ENCODE measurements around the gene MGMT. TPM values are rescaled to one million over a fixed set of nuclear protein-coding genes. Genes with fewer than 3 reads are reported as not detected.

The MGMT gene
- total RNA-seq, 6 experiments from 2014 or later, result 36.5 to 53.4 (median 42.3) TPM

DNA sequence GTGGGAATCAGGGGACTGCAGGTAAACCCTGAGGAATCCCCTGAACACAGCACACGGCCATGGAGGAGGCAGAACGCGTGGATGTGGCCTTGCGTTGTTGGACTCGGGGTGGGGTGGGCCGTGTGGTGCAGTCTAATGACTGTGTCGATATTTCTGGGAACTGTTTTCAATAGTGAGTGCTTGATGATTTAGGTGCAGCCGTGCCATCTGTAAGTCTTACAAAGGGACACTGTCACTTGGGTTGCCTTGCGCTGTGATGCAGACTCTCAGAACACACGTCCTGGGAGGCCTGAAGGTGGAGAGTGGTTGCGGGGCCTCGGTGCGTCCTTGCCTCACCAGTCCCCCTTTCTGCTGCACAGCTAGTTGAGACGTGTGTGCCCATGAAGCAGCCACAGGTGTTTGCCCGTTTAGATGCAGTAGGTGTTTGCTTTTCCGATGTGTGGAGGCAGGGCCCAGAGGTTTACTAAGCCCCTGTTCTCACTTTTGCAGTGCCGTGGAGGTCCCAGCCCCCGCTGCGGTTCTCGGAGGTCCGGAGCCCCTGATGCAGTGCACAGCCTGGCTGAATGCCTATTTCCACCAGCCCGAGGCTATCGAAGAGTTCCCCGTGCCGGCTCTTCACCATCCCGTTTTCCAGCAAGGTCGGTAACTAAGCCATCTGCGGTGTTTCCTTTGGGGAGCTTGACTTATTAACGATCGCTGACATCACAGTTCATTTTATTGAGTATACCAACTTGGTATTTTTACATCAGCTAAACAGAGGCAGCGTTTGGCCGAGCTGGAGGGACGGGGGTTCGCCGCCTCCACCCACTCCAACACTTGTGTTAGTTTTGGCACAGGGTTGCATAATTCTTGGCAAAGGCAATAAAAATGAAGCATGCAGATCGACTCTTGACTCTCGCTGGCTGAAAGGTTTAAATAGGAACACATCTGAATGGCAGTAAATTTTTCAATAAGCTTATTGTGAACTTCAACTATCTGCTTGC, 240.7 kb downstream of the MGMT start:
- H3K4me3 ChIP-seq, result peak overlapping the region in 2 of 3 donors; percentile 6 to 17
- 46% methylated on average over 22 of the region's 37 CpGs for WGBS (ENCODE audit: insufficient coverage, low coverage, low lambda C conversion rate, missing lambda C conversion rate)
- TF ChIP-seq POLR2A (IDR thresholded peaks at IDR 0.05) (no peak), CTCF (IDR thresholded peaks at IDR 0.05) (no peak)
- DNase-seq (peak in 2 of 3 donors; percentile 52 to 73), ATAC-seq (peak; percentile 11 to 49 (median 32))
- H3K27me3 ChIP-seq, result no peaks in the 10 kb centered on the region
- peak overlapping the region in 2 of 3 donors; percentile 1 to 74 for H3K27ac ChIP-seq
- intact Hi-C loops (cut with DNase I), result no loop called here
- H3K4me1 ChIP-seq, result peaks cover 0 to 48% (median 21%) of the 10 kb centered on the region in 4 donors
- H3K36me3 ChIP-seq, result no peaks in the 10 kb centered on the region
- no peaks in the 10 kb centered on the region for H3K9me3 ChIP-seq

GRCh38 chr10:129709101-129709500, 242.1 kb downstream of the MGMT start:
- H3K36me3 ChIP-seq, result no peaks in the 10 kb centered on the region
- H3K27ac ChIP-seq, result peak overlapping the region in 2 of 3 donors; percentile 32 to 74
- WGBS (ENCODE audit: insufficient coverage, low coverage, low lambda C conversion rate, missing lambda C conversion rate), result 89% methylated on average over 2 of the region's 7 CpGs
- ATAC-seq (no peak), DNase-seq (peak in 1 of 3 donors; percentile 51)
- H3K4me3 ChIP-seq, result no peak overlapping the region
- H3K9me3 ChIP-seq, result no peaks in the 10 kb centered on the region
- no peaks in the 10 kb centered on the region for H3K27me3 ChIP-seq
- intact Hi-C loops (cut with DNase I), result no loop called here
- TF ChIP-seq CTCF (IDR thresholded peaks at IDR 0.05), result no peak
- TF ChIP-seq POLR2A (IDR thresholded peaks at IDR 0.05), result no peak
- peaks cover 0 to 48% (median 21%) of the 10 kb centered on the region in 4 donors for H3K4me1 ChIP-seq

DNA sequence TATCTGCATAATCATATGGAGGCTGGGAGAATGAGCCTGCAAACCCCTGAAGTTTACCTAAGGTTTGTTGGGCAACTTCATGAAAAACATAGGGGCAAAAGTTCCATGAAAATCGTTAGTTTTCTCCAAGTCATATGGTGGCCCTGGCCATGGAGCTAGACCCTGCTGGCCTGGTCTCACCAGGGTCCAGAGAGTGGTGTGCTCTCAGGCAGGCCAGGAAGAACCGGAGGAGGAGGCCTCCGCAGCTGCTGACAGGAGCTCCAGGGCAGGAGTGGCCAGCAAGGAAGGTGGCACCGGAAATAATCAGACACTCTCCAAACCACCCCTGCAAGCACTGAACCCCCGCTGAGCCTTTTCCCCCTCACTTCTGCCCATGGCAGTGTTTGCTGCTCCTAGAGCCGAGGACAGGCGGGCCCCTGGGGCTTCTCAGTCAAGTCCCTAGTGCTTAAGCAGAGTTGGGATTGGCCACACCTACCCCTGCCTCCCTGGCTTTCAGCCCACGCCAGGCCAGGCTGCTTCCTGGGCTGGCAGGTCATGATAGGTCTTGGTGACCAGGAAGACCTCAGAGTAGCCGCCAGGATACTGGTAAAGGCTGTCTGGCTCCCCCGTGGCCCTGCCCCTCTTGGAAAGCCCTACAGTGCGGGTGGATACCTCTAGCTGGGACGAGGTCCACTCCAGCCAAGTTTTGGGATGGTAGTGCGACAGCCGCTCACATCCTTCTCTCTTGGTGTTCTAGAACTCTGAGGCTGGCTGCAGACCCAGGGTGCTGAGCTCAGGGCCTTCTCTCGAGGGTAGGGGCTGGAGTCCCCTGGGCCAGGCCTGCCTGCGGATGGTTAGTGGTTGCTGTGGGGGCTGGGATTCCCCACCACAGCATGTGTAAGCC, 242.8 kb downstream of the MGMT start:
- Histone ChIP-seq H3K27ac (peak overlapping the region; percentile 8 to 74 (median 37)), H3K36me3 (no peaks in the 10 kb centered on the region), H3K4me1 (peaks cover 0 to 48% (median 21%) of the 10 kb centered on the region in 4 donors), H3K9me3 (no peaks in the 10 kb centered on the region), H3K4me3 (peak overlapping the region in 1 of 3 donors; percentile 19), H3K27me3 (no peaks in the 10 kb centered on the region)
- 33% methylated on average over 6 of the region's 16 CpGs for WGBS (ENCODE audit: insufficient coverage, low coverage, low lambda C conversion rate, missing lambda C conversion rate)
- DNase-seq (peak; percentile 85 to 94 (median 94)), ATAC-seq (peak; percentile 80 to 84 (median 82))
- intact Hi-C loops (cut with DNase I), result no loop called here
- TF ChIP-seq POLR2A (IDR thresholded peaks at IDR 0.05), result no peak

DNA sequence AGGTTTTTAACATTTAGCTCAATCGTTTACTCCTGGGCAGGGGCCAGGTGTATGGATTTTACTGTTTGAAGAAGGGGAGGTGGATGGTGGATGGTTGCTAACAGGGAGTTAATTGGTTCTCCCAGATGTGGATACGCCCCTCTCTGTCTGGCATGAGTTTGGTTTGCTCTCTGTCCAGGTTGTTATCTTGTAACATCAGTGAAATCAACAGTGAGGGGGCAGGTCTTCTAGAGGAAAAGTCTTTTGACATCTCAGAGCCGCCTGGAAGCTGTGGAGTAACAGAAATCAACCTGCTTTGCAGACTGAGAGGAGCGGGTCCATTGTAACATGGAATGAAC, 243.4 kb downstream of the MGMT start:
- Histone ChIP-seq H3K4me1 (peaks cover 0 to 48% (median 21%) of the 10 kb centered on the region in 4 donors), H3K4me3 (peak overlapping the region in 1 of 3 donors; percentile 19), H3K9me3 (no peaks in the 10 kb centered on the region), H3K27ac (peak overlapping the region in 2 of 3 donors; percentile 38 to 74), H3K27me3 (no peaks in the 10 kb centered on the region), H3K36me3 (no peaks in the 10 kb centered on the region)
- WGBS (ENCODE audit: insufficient coverage, low coverage, low lambda C conversion rate, missing lambda C conversion rate), result 39% methylated on average over 4 of the region's 4 CpGs
- TF ChIP-seq POLR2A (IDR thresholded peaks at IDR 0.05) (no peak), CTCF (IDR thresholded peaks at IDR 0.05) (no peak)
- intact Hi-C loops (cut with DNase I), result no loop called here
- peak; percentile 75 to 85 (median 82) for ATAC-seq
- peak in 2 of 3 donors; percentile 62 to 90 for DNase-seq
